Nucleus accumbens (tissue), 56 donors: ENCODE data around the gene ROBO4.

ENCODE experiments used
- DNase-seq, 56 donors: peaks; one replicate each; lab custom pipeline; 2025; lab: John Stamatoyannopoulos, UW

The ROBO4 gene

DNA sequence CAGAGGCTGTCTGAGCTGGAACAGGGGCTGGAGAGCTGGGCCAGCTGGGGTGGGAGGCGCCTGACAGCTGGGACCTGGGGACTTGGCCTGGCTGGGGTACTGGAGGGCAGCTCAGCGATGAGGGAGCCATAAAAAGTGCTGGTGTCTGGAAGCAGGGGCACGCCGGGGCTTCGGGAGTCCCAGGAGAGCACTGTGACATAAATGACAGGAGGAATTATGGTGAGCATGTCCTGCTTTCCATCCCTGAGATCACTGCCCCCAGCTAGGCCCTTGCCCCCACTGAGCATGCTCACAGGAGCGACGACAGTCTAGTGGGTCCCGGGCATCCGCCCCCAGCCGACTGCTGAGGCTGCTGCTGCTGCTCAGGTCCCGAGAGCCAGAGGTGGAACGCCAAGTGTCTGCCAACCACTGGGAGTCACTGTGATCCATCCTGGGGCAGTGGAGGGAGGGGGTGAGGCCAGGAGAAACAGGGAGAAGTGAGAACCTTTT lies 6.2 kb downstream of the ROBO4 start:
- DNase-seq = no peak

DNA sequence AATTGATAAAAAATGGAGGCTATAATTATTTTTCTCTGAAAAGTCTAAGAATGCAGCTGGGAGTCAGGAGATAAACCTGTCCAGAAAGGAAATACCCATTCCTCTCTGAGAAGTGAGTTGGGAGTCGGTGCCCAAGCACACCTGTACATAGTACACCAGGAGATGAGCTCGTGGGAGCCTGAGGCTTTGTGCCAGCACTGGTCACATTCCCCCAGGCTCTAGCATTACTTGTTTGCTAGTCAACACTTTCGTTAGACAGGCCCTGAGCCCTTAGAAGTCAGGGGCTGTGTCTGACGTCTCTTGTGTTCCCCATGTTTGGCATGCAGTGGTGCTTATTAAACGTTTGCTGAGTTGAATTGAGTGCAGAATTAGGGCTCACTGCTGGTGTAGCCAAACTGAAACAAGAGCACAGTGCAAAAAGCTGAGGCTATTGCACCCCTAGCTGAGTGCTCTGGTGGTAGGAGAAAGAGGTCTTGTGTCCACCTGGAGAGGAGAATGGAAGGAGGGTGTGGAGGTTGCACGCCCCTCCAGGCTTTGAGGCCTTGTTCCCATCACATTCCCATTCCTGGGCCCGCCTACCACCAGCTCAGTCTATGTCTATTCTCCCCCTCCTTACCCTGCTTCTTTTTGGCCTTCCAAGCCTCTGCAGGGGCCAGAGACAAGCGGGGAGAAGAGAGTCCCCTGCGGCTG lies 6.8 kb downstream of the ROBO4 start:
- DNase-seq = no peak

DNA sequence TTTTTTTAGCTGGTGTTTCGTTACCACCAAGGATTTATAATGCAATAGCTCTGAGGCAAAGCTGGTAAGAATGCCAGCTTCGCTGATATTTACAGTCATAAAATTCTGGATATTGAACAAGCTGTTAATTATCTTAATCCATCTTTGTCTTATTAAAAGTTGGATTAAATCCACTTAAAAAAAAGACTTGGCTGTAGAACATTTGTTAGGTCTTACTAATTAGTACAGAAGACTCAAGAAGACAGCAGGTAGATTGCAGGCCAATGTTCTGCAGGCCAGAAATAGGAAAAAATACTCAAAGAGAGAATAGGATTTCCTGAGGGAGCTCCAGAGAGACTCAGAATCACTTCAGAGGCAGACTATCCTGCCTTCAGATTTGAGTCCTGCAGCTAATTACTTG lies 7.5 kb downstream of the ROBO4 start:
- DNase-seq = no peak

DNA sequence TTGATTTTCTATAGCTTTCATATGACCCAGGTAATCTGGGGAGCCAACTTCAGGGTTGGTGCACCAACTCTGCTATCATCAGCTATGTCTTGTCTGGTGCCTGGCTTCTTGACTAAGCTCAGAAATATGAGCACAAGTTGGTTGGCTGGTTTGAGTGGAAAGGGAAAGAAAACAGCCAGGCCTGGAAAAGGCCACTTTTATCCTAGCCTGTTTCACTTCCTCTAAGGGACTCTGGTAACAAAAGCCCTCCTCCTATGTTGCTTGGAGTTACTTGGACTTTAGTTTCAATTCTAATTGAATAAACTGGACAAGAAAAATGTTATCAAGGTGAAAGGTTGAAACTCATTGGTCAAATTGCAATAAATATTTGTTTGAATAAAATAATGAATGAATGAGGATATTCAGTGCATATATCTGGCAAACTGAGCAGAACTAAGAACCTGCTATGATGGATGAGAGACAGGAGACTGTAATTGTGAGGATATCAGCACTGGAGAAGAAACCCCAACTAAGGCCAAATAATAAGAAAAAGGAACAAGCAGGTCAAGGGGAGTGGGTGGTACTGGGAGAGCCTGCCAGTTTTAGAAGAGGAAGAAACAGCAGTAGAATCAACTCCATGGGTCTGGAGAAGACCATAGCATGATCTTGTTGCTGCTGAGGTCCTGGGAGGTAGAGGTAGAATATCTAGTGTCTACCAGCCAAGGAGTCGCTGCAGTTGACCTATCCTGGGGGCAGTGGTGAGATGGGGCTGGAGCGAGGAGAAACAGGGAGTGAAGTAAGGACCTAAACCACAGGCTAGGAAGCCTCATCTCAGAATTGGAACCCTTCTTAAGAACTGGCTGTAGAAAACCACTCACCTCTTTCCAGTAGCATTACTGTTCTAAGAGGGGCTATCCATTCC lies 8.2 kb downstream of the ROBO4 start:
- DNase-seq = no peak

DNA sequence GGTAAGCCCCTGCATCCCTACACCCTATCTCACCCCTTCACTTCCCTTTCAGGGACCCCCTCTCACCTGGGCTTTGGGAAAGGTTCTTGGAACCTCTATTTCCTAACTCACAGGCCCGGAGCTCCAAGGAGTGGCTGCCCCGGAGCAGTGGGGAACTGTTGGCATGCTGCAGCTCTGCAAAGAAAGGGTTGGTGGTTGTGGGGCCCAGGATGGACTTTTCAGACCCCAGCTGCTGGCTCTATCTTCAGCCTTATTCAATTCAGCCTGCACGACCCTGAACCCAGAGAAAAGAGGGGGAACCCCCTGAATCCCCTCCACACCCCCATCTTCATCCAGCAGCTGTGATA lies 10.0 kb downstream of the ROBO4 start:
- no peak for DNase-seq

DNA sequence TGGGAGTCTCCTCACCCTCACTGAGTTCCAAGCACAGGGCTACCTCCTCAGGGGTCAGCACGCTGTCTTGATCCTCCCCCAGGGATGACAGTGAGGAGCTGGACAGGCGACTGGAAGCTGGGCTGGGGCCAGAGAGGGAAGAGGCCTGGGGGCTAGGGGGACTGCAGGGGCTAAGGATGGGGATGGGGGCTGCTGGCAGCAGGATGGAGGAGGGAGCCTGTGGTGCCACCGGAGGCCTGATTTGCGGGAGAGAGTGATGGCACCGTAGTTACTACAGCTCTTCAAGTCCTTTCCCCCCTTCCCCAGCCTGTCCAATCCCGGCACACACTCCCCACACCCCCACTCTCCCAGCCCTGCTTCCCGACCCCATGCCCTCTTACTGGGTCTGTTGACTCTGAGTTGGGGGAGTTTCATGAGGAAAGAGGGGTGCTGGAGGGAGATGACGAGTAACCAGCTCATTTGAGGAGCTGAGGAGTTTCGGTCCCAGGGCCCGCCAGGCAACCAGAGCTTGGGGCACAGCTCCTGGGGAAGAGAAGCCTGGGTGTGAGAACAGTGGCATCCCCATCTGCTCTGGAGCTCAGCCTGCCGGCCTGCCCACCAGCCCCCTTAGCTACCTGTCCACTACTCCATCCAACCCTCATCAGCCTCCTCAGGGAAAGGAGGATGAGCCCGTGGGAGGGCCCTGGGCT lies 10.5 kb downstream of the ROBO4 start:
- DNase-seq = no peak

DNA sequence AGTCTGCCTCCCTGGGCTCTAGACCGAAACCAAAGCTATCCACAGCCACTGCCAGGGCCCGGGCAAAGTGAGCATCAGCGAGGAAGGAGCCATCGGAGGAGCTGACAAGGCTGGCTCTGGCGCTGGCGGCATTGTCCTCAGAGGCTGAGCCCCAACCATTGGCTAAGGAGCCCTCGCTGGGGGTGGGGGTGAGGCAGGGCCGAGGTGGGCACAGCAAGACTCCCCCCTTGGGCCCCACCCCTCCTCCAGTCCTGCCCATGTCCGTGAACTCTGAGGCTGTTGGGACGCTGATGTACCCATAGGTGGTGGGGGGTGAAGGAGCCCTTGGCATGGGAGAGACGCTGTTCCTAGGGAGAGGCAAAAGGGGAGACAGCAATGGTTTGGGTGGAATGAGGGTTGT lies 11.2 kb downstream of the ROBO4 start:
- DNase-seq = no peak

DNA sequence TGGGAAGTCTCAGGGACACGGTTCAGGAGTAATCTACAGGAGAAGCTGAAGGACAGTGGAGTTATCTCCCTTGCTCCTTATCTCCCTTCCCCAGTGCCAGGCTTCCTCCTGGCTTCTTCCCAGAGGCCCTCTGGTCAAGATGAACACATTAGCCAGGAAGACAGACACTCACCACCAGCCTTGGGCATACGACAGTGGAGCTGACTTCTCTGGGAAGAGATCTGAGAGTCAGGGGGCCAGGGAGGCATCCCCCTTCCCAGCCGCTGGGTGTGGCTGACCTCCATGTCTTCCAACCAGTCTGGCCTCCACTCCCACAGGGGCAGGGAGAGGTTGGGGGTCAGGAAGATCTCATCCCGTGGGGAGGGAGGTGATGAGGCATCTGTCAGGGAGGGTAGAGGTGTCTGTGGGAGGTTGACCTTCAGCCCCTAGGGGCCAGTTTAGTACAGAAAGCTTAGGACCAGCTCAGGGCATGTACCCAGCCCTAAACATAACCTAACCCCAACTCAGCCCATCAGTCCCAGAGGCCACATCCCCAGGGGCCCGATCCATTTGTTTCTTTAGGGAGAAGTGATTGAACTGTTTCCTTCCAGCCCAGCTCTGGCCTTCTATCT lies 12.7 kb downstream of the ROBO4 start:
- no peak for DNase-seq

DNA sequence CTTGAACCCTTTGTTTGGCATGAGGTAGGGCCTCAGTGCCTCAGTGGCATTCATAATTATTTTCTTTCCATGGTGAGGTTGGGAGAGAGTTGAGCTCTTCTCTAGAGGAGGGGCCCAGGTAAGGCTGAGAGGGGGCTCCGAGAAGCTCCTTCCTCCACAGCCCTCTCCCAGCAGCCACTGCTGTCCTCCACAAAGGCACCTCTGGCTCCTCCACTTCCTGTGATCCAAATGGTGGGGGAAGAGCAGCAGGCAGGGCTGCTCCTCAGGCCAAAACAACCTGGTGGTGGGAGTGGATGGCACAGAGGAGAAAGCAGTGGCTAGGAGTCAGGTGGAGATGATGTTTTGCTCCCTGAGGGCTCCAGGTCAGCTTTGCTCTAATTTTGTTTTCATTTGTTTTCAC lies 13.3 kb downstream of the ROBO4 start:
- DNase-seq = no peak

DNA sequence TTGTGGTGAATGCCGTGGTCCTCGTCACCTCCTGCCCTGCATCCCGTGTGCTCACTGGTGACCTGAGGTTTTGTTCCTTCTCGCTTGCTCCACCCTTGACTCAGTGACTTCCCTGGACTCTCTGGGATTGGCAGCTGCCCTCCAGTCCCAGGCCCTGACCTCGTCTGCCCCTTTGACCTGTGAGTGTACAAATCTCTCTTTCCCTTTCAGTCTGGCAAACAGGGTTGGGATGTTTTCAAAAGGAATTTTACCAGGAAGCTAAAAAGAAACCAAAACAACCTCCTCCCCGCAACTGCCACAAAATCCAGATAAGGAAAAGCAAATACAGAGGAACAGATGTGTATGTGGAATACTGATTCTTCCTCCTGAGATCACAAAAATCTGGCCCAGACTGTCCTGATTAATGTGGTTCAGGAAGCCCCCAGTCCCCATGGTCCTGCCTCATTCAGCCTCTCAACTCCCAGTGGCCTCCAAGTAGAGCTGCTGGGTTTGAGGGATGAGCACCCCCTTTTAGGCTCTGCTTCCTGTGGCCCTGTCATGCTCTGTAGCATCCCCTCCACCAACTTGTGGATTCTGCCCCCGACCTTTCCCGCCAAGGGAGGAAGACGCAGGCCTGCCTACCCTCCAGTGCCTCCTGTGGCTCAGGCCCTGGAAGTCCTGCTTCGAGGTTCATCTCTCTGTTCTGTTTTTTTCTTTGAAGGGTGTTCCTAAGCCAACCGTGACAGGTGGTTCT lies 15.2 kb downstream of the ROBO4 start:
- no peak for DNase-seq

DNA sequence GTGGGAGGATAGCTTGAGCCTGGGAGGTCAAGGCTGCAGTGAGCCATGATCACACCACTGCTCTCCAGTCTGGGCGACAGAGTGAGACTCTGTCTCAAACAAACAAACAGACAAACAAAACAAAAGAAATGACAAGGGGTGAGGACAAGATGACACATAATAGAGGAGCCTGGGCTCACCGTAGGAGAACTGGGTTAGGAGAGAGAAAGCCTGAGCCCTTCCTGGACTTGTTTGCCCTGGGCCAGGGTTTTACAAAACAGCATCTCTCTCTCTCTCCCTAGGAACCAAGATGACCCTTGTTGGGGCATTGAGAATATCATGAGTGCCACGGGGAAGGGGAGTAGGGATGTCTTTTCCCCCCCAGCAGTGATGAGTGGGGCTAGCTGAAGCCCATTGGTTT lies 16.7 kb downstream of the ROBO4 start:
- DNase-seq = no peak

DNA sequence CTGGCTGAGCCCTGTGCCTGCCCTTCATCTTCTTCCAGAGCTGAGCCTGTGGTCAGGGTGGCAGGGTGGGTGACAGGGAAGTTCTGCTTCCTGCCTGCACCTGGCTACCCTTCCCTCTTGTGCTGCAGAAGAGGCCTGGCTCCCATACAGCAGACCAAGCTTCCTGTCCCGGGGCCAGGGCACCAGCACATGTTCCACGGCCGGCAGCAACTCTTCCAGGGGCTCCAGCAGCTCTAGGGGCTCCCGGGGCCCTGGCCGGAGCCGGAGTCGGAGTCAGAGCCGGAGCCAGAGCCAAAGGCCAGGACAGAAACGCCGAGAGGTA lies 17.4 kb downstream of the ROBO4 start:
- no peak for DNase-seq

DNA sequence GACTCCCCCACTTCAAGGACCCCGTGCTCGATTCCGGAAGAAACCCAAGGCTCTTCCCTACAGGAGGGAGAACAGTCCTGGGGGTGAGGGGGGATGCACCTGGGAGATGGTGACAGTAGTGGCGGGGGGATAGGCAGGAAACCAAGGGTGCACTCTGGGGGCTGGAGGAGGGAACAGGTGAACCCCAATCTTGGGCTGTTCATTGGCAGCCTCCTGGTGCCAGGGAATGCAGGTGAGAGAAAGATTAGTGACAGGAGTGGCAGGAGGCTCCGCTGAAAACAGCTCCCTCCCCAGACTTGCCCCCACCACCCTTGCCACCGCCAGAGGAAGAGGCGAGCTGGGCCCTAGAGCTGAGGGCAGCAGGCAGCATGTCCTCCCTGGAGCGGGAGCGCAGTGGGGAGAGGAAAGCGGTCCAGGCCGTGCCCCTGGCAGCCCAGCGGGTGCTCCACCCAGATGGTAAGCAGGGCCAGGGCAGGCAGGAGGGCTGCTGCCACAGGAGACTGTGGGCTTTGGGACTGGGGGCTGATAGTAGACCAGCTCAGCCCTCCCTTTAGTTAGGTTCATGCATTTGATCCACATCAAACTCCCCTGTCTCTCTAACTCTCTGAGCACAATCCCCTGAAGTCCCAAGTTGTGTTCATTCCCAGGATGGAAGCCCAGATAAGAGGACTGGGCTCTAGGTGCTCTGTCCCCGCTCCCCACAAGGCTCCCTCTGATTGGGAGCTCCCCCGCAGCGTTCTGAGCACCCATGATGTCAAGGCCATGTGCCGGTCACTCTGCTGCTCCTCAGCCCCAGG lies 18.0 kb downstream of the ROBO4 start:
- no peak for DNase-seq

DNA sequence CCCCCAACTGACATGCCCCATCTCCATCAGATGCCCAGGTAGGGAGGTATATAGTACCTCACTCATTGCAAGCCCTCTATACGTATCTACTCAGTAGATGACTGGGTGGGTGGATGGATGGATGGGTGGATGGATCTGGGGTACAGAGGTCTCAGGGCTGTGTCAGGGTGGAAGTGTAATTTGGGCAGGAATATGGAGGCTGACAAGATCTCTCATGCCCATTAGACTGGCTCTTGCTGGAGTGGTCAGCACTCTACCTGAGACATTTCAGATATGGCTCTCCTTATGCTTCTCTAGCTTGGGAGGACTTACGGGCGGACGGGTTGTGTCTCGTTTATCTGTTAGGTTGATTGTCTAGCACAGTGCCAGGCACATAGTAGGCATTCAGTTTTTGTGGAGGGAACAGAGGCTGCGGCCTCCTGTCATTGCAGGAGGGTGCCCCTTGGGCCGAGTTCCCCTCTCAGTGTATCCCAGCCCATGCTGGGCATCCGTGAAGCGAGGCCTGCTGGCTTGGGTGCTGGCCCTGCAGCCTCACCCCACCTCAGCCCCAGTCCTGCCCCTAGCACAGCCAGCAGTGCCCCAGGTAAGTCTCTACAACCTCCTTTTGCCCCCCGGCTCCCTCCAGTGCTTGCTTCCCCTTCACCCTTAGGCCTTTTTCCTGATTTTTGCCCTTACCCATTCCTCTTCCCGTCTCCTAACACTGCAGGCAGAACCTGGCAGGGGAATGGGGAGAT lies 18.7 kb downstream of the ROBO4 start:
- no peak for DNase-seq

DNA sequence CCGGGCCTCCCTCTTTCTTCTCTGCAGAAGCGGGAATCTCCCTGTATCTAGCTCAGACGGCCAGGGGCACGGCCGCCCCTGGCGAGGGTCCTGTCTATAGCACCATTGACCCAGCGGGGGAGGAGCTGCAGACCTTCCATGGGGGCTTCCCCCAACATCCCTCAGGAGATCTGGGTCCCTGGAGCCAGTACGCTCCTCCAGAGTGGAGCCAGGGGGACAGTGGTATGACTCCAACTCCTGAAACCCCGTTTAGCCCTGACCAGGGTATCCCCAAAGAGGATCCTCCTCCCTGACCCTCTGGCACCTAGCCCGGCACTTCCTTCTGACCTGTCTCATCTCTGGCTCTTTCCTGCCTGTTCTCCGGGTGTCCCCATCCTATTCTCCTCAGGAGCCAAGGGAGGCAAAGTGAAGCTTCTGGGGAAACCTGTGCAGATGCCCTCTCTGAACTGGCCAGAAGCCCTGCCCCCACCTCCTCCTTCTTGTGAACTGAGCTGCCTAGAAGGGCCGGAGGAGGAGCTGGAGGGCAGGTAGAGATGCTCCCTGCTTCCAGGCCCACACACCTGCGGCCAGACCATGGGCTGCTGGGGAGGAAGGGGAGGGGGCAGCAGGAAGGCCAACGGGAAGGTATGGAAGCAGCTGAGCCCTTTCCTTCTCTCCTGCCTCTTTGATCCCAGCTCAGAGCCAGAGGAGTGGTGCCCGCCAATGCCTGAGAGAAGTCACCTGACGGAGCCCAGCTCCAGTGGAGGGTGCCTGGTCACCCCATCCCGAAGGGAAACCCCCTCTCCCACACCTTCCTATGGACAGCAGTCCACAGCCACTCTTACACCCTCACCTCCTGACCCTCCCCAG lies 19.5 kb downstream of the ROBO4 start:
- DNase-seq = no peak

DNA sequence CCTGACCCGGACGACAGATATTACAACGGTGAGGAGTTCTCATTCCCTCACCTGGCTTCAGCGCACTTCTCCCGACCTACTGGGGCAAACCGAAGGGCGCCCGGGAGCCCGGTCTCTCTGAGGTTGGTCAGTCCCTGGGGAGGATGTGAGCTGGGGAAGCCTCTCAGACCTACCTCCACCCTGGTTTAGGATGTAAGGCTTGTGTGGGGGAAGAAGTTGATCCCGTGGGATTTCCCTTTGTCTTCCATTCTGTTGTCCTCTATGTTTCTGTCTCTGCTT lies 20.1 kb downstream of the ROBO4 start:
- DNase-seq = no peak

DNA sequence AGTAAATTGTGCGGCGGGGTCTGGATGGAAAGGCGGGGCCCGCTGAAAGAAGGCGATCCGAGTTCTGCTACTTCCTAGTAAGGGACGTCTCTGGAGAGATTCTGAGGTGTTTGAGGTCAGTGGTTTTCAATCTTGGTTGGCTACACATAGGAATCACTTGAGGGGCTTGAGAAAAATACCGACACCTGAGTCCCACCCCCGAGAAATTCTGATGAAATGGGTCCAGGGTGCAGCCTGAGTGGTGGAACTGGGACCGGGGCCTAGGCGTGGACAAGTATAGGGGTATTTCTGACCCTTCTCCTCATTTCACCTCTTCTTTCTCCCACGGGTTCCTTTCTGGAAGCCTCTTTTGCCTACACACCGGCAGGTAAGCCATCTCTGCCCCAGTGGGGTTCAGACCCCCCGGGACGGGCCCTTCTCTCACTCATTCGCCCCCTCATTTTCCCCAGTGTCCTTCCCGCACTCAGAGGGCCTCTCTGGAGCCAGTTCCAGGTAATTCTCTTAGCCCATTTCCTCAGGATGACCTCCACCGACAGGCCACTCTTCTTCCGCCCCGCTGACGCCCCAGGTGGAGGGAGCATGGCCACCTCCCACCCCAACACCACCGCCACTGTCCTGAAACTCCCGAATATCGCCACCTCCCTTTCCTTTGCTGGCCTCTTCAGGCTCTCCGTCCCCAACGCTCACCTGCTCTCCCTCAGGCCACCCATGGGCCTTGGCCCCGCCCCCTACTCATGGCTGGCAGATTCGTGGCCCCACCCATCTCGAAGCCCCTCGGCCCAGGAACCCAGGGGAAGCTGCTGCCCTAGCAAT lies 20.6 kb downstream of the ROBO4 start:
- no peak for DNase-seq
